Hepatocyte (in vitro differentiated cells): ENCODE data around the gene ACKR1.

ENCODE experiments used
- EZH2 ChIP-seq: fragments of 200-600 bp; sonication (generic); IDR thresholded peaks from 2 replicates; pipeline ENCODE4 v1.6.1; 2016; ENCODE audit warnings: antibody characterized with exemption, mild to moderate bottlenecking, borderline replicate concordance
- EZH2phosphoT487 ChIP-seq: fragments of 200-600 bp; sonication (generic); IDR thresholded peaks from one replicate; pipeline ENCODE4 v1.6.1; 2018; ENCODE audit warnings: antibody characterized with exemption, mild to moderate bottlenecking, low read depth, moderate library complexity; ENCODE audit not compliant: unreplicated experiment, severe bottlenecking
- TF ChIP-seq, protein P1 (sequence below): fragments of 200-600 bp; sonication (generic); IDR thresholded peaks from 2 replicates; pipeline ENCODE4 v1.5.1; 2016; ENCODE audit warnings: antibody characterized with exemption, mild to moderate bottlenecking; ENCODE audit not compliant: poor library complexity

DNA sequence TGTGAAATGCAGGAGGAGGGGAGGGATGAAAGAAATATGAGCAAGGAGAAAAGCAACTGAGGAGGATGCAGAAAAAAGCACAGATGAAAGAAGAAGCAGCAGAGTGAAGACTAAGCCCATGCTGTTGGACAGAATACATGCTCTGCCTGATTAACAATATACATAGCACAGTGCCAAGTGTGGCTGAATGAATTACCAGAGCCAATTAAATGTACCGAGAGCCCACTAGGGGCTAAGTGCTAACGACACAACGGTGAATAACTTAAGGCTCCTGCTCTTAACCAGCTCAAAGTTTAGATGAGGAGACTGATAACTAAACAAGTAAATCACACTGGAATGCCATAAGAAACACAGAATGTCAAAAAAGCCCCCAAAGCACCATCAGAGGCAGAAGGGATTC lies 17.6 kb upstream of the ACKR1 start:
- no peak for TF ChIP-seq EZH2phosphoT487
- TF ChIP-seq, protein P1, sequence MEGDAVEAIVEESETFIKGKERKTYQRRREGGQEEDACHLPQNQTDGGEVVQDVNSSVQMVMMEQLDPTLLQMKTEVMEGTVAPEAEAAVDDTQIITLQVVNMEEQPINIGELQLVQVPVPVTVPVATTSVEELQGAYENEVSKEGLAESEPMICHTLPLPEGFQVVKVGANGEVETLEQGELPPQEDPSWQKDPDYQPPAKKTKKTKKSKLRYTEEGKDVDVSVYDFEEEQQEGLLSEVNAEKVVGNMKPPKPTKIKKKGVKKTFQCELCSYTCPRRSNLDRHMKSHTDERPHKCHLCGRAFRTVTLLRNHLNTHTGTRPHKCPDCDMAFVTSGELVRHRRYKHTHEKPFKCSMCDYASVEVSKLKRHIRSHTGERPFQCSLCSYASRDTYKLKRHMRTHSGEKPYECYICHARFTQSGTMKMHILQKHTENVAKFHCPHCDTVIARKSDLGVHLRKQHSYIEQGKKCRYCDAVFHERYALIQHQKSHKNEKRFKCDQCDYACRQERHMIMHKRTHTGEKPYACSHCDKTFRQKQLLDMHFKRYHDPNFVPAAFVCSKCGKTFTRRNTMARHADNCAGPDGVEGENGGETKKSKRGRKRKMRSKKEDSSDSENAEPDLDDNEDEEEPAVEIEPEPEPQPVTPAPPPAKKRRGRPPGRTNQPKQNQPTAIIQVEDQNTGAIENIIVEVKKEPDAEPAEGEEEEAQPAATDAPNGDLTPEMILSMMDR, result no peak
- TF ChIP-seq EZH2, result no peak
